H9 (cell line): Measurements from ENCODE around the gene R3HDM1. TPM values are rescaled to one million over a fixed set of nuclear protein-coding genes. Genes with fewer than 3 reads are reported as not detected.

Experiments
- DNase-seq: peaks from one replicate; pipeline ENCODE4 v3.0.0-alpha.2; 2017
- H2AFZ ChIP-seq: one replicate; pipeline ENCODE4 v1.6.1; 2013; ENCODE audit warnings: mild to moderate bottlenecking, low read length, control low read depth, moderate library complexity
- H2AK5ac ChIP-seq: 2 replicates; pipeline ENCODE4 v1.6.1; 2013; ENCODE audit warnings: low read length, control low read depth, mixed read lengths; ENCODE audit not compliant: insufficient read length
- H2BK120ac ChIP-seq: one replicate; pipeline ENCODE4 v1.6.1; 2013; ENCODE audit warnings: low read depth, mild to moderate bottlenecking, low read length, control low read depth, inconsistent platforms; ENCODE audit not compliant: poor library complexity, severe bottlenecking
- H2BK12ac ChIP-seq: 2 replicates; pipeline ENCODE4 v1.6.1; 2013; ENCODE audit warnings: low read length, control low read depth, mixed read lengths, low read depth; ENCODE audit not compliant: insufficient read length
- H2BK15ac ChIP-seq: 2 replicates; pipeline ENCODE4 v1.6.1; 2013; ENCODE audit warnings: low read depth, low read length, control low read depth
- H2BK20ac ChIP-seq: one replicate; pipeline ENCODE4 v1.6.1; 2013; ENCODE audit warnings: low read depth, mild to moderate bottlenecking, low read length, control low read depth, inconsistent platforms; ENCODE audit not compliant: poor library complexity, severe bottlenecking
- H2BK5ac ChIP-seq: 2 replicates; pipeline ENCODE4 v1.6.1; 2013; ENCODE audit warnings: low read length, control low read depth, mixed read lengths; ENCODE audit not compliant: insufficient read length
- H3K14ac ChIP-seq: 2 replicates; pipeline ENCODE4 v1.6.1; 2013; ENCODE audit warnings: low read length, control low read depth; ENCODE audit not compliant: insufficient read depth
- H3K18ac ChIP-seq: 2 replicates; pipeline ENCODE4 v1.6.1; 2013; ENCODE audit warnings: low read depth, mild to moderate bottlenecking, mixed read lengths, low read length, control low read depth; ENCODE audit not compliant: insufficient read length
- H3K23ac ChIP-seq: 2 replicates; pipeline ENCODE4 v1.6.1; 2013; ENCODE audit warnings: low read length, control low read depth, mixed read lengths, low read depth; ENCODE audit not compliant: insufficient read length
- H3K23me2 ChIP-seq: 2 replicates; pipeline ENCODE4 v1.6.1; 2013; ENCODE audit warnings: low read depth, mild to moderate bottlenecking, mixed read lengths, low read length, control low read depth; ENCODE audit not compliant: insufficient read length, poor library complexity, severe bottlenecking
- H3K27ac ChIP-seq: 2 replicates; pipeline ENCODE4 v1.5.1; 2013; ENCODE audit warnings: low read length, control low read depth, mixed read lengths, low read depth; ENCODE audit not compliant: insufficient read length
- H3K27me3 ChIP-seq: 2 replicates; pipeline ENCODE4 v1.6.1; 2013; ENCODE audit warnings: low read length, control low read depth, inconsistent platforms; ENCODE audit not compliant: insufficient read depth
- H3K4ac ChIP-seq: 2 replicates; pipeline ENCODE4 v1.6.1; 2013; ENCODE audit warnings: low read depth, mild to moderate bottlenecking, control low read depth, inconsistent platforms, low read length, moderate library complexity
- H3K4me1 ChIP-seq: 2 replicates; pipeline ENCODE4 v1.6.1; 2013; ENCODE audit warnings: low read length, control low read depth, inconsistent platforms; ENCODE audit not compliant: insufficient read depth
- H3K4me2 ChIP-seq: 2 replicates; pipeline ENCODE4 v1.6.1; 2013; ENCODE audit warnings: low read length, control low read depth, mixed read lengths; ENCODE audit not compliant: insufficient read length, insufficient read depth
- H3K56ac ChIP-seq: 2 replicates; pipeline ENCODE4 v1.6.1; 2013; ENCODE audit warnings: low read depth, mild to moderate bottlenecking, mixed read lengths, low read length, control low read depth; ENCODE audit not compliant: insufficient read length
- H3K79me1 ChIP-seq: 2 replicates; pipeline ENCODE4 v1.6.1; 2013; ENCODE audit warnings: low read depth, mild to moderate bottlenecking, moderate library complexity, low read length, control low read depth, inconsistent platforms; ENCODE audit not compliant: insufficient read depth, poor library complexity, severe bottlenecking
- H3K79me2 ChIP-seq: 2 replicates; pipeline ENCODE4 v1.6.1; 2013; ENCODE audit warnings: low read length, control low read depth, inconsistent platforms; ENCODE audit not compliant: insufficient read depth
- H3K9ac ChIP-seq: 2 replicates; pipeline ENCODE4 v1.6.1; 2013; ENCODE audit warnings: low read length, control low read depth, mixed read lengths; ENCODE audit not compliant: insufficient read length; ENCODE audit errors: extremely low read depth
- H3K9me3 ChIP-seq: one replicate; pipeline ENCODE4 v1.6.1; 2013; ENCODE audit warnings: low read depth, low read length, inconsistent platforms; ENCODE audit not compliant: control insufficient read depth
- H3T11ph ChIP-seq: one replicate; pipeline ENCODE4 v1.6.1; 2013; ENCODE audit warnings: mild to moderate bottlenecking, low read length, control low read depth, inconsistent platforms
- H4K20me1 ChIP-seq: one replicate; pipeline ENCODE4 v1.6.1; 2013; ENCODE audit not compliant: control insufficient read depth, insufficient read length, insufficient read depth
- H4K5ac ChIP-seq: 2 replicates; pipeline ENCODE4 v1.6.1; 2013; ENCODE audit warnings: low read depth, mild to moderate bottlenecking, mixed read lengths, low read length, control low read depth; ENCODE audit not compliant: insufficient read length
- H4K8ac ChIP-seq: replicated peaks from 2 replicates; pipeline ENCODE4 v1.6.1; 2013; ENCODE audit warnings: low read length, control low read depth, mixed read lengths, low read depth; ENCODE audit not compliant: insufficient read length
- H4K91ac ChIP-seq: 2 replicates; pipeline ENCODE4 v1.6.1; 2013; ENCODE audit warnings: low read depth, mild to moderate bottlenecking, moderate library complexity, mixed read lengths, low read length, control low read depth; ENCODE audit not compliant: insufficient read length
- H3K27ac Mint-ChIP-seq, 3 experiments: 2 replicates in 2 of 3; 3 replicates in 1 of 3; pipeline ENCODE4 v1.8.0; 2020 to 2021; ENCODE audit warnings: mixed read lengths in 3 of 3, mild to moderate bottlenecking in 1 of 3, moderate library complexity in 1 of 3
- H3K27me3 Mint-ChIP-seq: 2 replicates; pipeline ENCODE4 v1.8.0; 2021; ENCODE audit warnings: low read depth, mild to moderate bottlenecking, moderate library complexity, mixed read lengths
- H3K36me3 Mint-ChIP-seq, 3 experiments: 2 replicates in 2 of 3; 3 replicates in 1 of 3; pipeline ENCODE4 v1.8.0; 2020 to 2021; ENCODE audit warnings: low read depth in 3 of 3, mixed read lengths in 3 of 3; ENCODE audit not compliant: insufficient read depth in 1 of 3
- H3K4me1 Mint-ChIP-seq, 2 experiments: 2 replicates each; pipeline ENCODE4 v1.8.0; 2020; ENCODE audit warnings: mixed read lengths in 2 of 2
- H3K4me3 Mint-ChIP-seq, 2 experiments: 2 replicates in 1 of 2; 3 replicates in 1 of 2; pipeline ENCODE4 v1.8.0; 2020 to 2021; ENCODE audit warnings: mild to moderate bottlenecking in 2 of 2, mixed read lengths in 2 of 2, moderate library complexity in 1 of 2
- H3K9me3 Mint-ChIP-seq, 2 experiments: 2 replicates in 1 of 2; 3 replicates in 1 of 2; pipeline ENCODE4 v1.8.0; 2020; ENCODE audit warnings: mild to moderate bottlenecking in 2 of 2, mixed read lengths in 2 of 2, moderate library complexity in 1 of 2
- CTCF ChIP-seq: fragments of 200-600 bp; sonication (generic); conservative IDR thresholded peaks from 3 replicates; pipeline ENCODE4 v1.8.0; 2021; ENCODE audit warnings: antibody characterized with exemption, mild to moderate bottlenecking
- total RNA-seq: library from RNA; stranded (reverse); gene quantifications from 2 replicates; pipeline ENCODE4 v1.2.1, GENCODE V29; 2021

R3HDM1 gene
- total RNA-seq, 1 experiment from 2014 or later = 58.8 TPM

- H2BK15ac ChIP-seq = no peak overlapping the region
- H2BK20ac ChIP-seq = no peak overlapping the region
- Mint-ChIP-seq H3K36me3 (peaks cover 12 to 23% (median 21%) of the 10 kb centered on the region in 3 experiments), H3K9me3 (no peaks in the 10 kb centered on the region), H3K27ac (peak overlapping the region in 1 of 3 experiments; percentile 65; a peak in 1 of 7 replicates), H3K27me3 (no peaks in the 10 kb centered on the region), H3K4me3 (no peak overlapping the region), H3K4me1 (peaks cover 7 to 12% of the 10 kb centered on the region in 2 experiments)
- no peaks in the 10 kb centered on the region for H4K20me1 ChIP-seq
- H4K8ac ChIP-seq = no peak overlapping the region
- H4K5ac ChIP-seq = no peak overlapping the region
- no peak overlapping the region for H2AK5ac ChIP-seq
- no peak overlapping the region for H3K9ac ChIP-seq
- no peak overlapping the region for H3K4me2 ChIP-seq
- no peak overlapping the region for H2BK5ac ChIP-seq
- H3K56ac ChIP-seq = no peak overlapping the region
- DNase-seq = no peak
- no peak overlapping the region for H2BK120ac ChIP-seq
- no peaks in the 10 kb centered on the region for H3K4me1 ChIP-seq
- no peak overlapping the region for H3T11ph ChIP-seq
- no peak overlapping the region for H4K91ac ChIP-seq
- no peak overlapping the region for H3K4ac ChIP-seq
- no peak overlapping the region for H3K23ac ChIP-seq
- no peak overlapping the region for H3K27ac ChIP-seq
- no peak for TF ChIP-seq CTCF
- no peaks in the 10 kb centered on the region for H3K23me2 ChIP-seq
- no peaks in the 10 kb centered on the region for H3K27me3 ChIP-seq
- no peak overlapping the region for H2AFZ ChIP-seq
- H3K79me1 ChIP-seq = no peaks in the 10 kb centered on the region
- no peaks in the 10 kb centered on the region for H3K9me3 ChIP-seq
- no peaks in the 10 kb centered on the region for H3K79me2 ChIP-seq
- no peak overlapping the region for H3K18ac ChIP-seq
- no peak overlapping the region for H3K14ac ChIP-seq
- H2BK12ac ChIP-seq = no peak overlapping the region
Measured at GRCh38 chr2:135667045-135667444, 135.8 kb downstream of the R3HDM1 start.
